H1 (cell line): ENCODE measurements around the gene PRKAR1B. TPM values are rescaled to one million over a fixed set of nuclear protein-coding genes. Genes with fewer than 3 reads are reported as not detected.
A peak's percentile ranks its signal among the peaks of the same experiment; 100 is the strongest.

Experiments
- CTCF ChIA-PET: fragments of 300-600 bp; sonication (Branson Sonifier 250); formaldehyde crosslinking; loops from one replicate; lab custom pipeline; 2021; ENCODE audit not compliant: partially characterized antibody; lab: Charles Lee
- POLR2A ChIA-PET: fragments of 300-600 bp; sonication (Branson Sonifier 250); formaldehyde crosslinking; loops from one replicate; lab custom pipeline; 2021; ENCODE audit warnings: inconsistent platforms; ENCODE audit not compliant: partially characterized antibody; lab: Charles Lee
- DNase-seq, 2 experiments: peaks; one replicate each; pipeline versions ENCODE4 v3.0.0 to v3.0.0-alpha.2; 2010 to 2022; ENCODE audit warnings: low spot score in 2 of 2, low read depth in 1 of 2, mixed read lengths in 1 of 2
- FAIRE-seq: peaks from 2 replicates; lab custom pipeline; 2011; peaks lifted over from hg19 to GRCh38; lab: Jason Lieb, UNC
- H2AFZ ChIP-seq: 2 replicates; pipeline ENCODE4 v1.8.1; 2012; ENCODE audit warnings: low read length, inconsistent platforms
- H2AK5ac ChIP-seq: 2 replicates; pipeline ENCODE4 v1.6.1; 2013; ENCODE audit warnings: low read depth, low read length
- H2BK120ac ChIP-seq: replicated peaks from 2 replicates; pipeline ENCODE3; 2013; ENCODE audit warnings: low read depth, low read length, inconsistent platforms
- H2BK12ac ChIP-seq: 2 replicates; pipeline ENCODE4 v1.6.1; 2013; ENCODE audit warnings: low read depth, low read length
- H2BK15ac ChIP-seq: 2 replicates; pipeline ENCODE4 v1.6.1; 2013; ENCODE audit warnings: low read length
- H2BK20ac ChIP-seq: 2 replicates; pipeline ENCODE4 v1.6.1; 2013; ENCODE audit warnings: low read length
- H2BK5ac ChIP-seq: 2 replicates; pipeline ENCODE4 v1.6.1; 2013; ENCODE audit warnings: low read depth, low read length
- H3K14ac ChIP-seq: 2 replicates; pipeline ENCODE4 v1.6.1; 2013; ENCODE audit warnings: inconsistent platforms; ENCODE audit not compliant: insufficient read length
- H3K18ac ChIP-seq: 2 replicates; pipeline ENCODE4 v1.6.1; 2013; ENCODE audit warnings: low read length; ENCODE audit errors: extremely low read depth
- H3K23ac ChIP-seq: 2 replicates; pipeline ENCODE4 v1.6.1; 2013; ENCODE audit warnings: inconsistent platforms; ENCODE audit not compliant: insufficient read length
- H3K23me2 ChIP-seq: 2 replicates; pipeline ENCODE4 v1.6.1; 2013; ENCODE audit warnings: low read depth, low read length
- H3K27ac ChIP-seq: 2 replicates; pipeline ENCODE4 v1.6.1; 2011; ENCODE audit warnings: low read depth, low read length, inconsistent platforms
- H3K27me3 ChIP-seq, 4 experiments: replicated peaks in 1 of 4; 1 replicate in 1 of 4; 2 replicates in 3 of 4; pipeline versions ENCODE4 v1.6.1 to v1.8.1; 2011 to 2013; ENCODE audit warnings: low read length in 3 of 4, mild to moderate bottlenecking in 3 of 4, inconsistent platforms in 2 of 4, mixed read lengths in 2 of 4, moderate library complexity in 1 of 4; ENCODE audit not compliant: control insufficient read depth in 3 of 4, insufficient read depth in 3 of 4; ENCODE audit errors: extremely low read depth in 1 of 4
- H3K36me3 ChIP-seq, 4 experiments: 2 replicates each; pipeline versions ENCODE4 v1.6.1 to v1.8.1; 2011 to 2013; ENCODE audit warnings: mild to moderate bottlenecking in 4 of 4, low read length in 3 of 4, moderate library complexity in 2 of 4, control low read depth in 1 of 4, inconsistent platforms in 1 of 4; ENCODE audit not compliant: insufficient read depth in 4 of 4, control insufficient read depth in 2 of 4
- H3K4ac ChIP-seq: replicated peaks from 2 replicates; pipeline ENCODE3; 2013; ENCODE audit warnings: low read length, low read depth, mixed read lengths, inconsistent platforms; ENCODE audit not compliant: insufficient read length
- H3K4me1 ChIP-seq, 4 experiments: replicated peaks in 1 of 4; 1 replicate in 1 of 4; 2 replicates in 3 of 4; pipeline versions ENCODE4 v1.6.1 to v1.8.1; 2011 to 2013; ENCODE audit warnings: low read length in 3 of 4, inconsistent platforms in 2 of 4, mixed read lengths in 1 of 4; ENCODE audit not compliant: insufficient read depth in 4 of 4, control insufficient read depth in 3 of 4
- H3K4me2 ChIP-seq, 2 experiments: 2 replicates each; pipeline versions ENCODE4 v1.6.1 to v1.8.1; 2011 to 2013; ENCODE audit warnings: low read depth in 2 of 2, low read length in 2 of 2, control low read depth in 1 of 2, inconsistent platforms in 1 of 2, mild to moderate bottlenecking in 1 of 2; ENCODE audit not compliant: insufficient read depth in 1 of 2
- H3K4me3 ChIP-seq, 4 experiments: fragments of 200-600, 300-600 bp in 1 of 4; sonication (generic), shearing (Covaris generic), sonication (Bioruptor Twin) in 1 of 4; 2 replicates each; pipeline versions ENCODE4 v1.5.1 to v1.8.1; 2011 to 2016; ENCODE audit warnings: low read length in 4 of 4, low read depth in 3 of 4, control low read depth in 2 of 4, inconsistent platforms in 2 of 4, mild to moderate bottlenecking in 2 of 4, mixed read lengths in 1 of 4, moderate library complexity in 1 of 4; ENCODE audit not compliant: insufficient read depth in 2 of 4; ENCODE audit errors: extremely low read depth in 1 of 4
- H3K56ac ChIP-seq: replicated peaks from 2 replicates; pipeline ENCODE3; 2013; ENCODE audit warnings: low read depth, mild to moderate bottlenecking, mixed read lengths, low read length, inconsistent platforms; ENCODE audit not compliant: insufficient read length
- H3K79me1 ChIP-seq: 2 replicates; pipeline ENCODE4 v1.6.1; 2013; ENCODE audit warnings: low read depth, low read length, control low read depth
- H3K79me2 ChIP-seq, 2 experiments: 2 replicates each; pipeline versions ENCODE4 v1.6.1 to v1.8.1; 2012 to 2013; ENCODE audit warnings: low read length in 2 of 2, mild to moderate bottlenecking in 2 of 2, inconsistent platforms in 1 of 2; ENCODE audit not compliant: insufficient read depth in 2 of 2, control insufficient read depth in 1 of 2
- H3K9ac ChIP-seq, 4 experiments: replicated peaks in 1 of 4; 1 replicate in 1 of 4; 2 replicates in 3 of 4; pipeline versions ENCODE4 v1.6.1 to v1.8.1; 2011 to 2013; ENCODE audit warnings: low read depth in 3 of 4, low read length in 3 of 4, control low read depth in 2 of 4, mild to moderate bottlenecking in 2 of 4, moderate library complexity in 2 of 4, inconsistent platforms in 1 of 4; ENCODE audit errors: extremely low read depth in 1 of 4
- H3K9me3 ChIP-seq, 2 experiments: 2 replicates each; pipeline versions ENCODE4 v1.6.1 to v1.8.1; 2012 to 2013; ENCODE audit warnings: mild to moderate bottlenecking in 2 of 2, moderate library complexity in 2 of 2, control low read depth in 1 of 2, inconsistent platforms in 1 of 2, low read depth in 1 of 2, low read length in 1 of 2, mixed read lengths in 1 of 2; ENCODE audit not compliant: insufficient read depth in 2 of 2
- H4K20me1 ChIP-seq, 2 experiments: replicated peaks in 1 of 2; 2 replicates each; pipeline versions ENCODE3 to v1.8.1; 2011 to 2013; ENCODE audit warnings: inconsistent platforms in 2 of 2, low read length in 2 of 2, mild to moderate bottlenecking in 1 of 2; ENCODE audit not compliant: insufficient read depth in 2 of 2, control insufficient read depth in 1 of 2
- H4K5ac ChIP-seq: 2 replicates; pipeline ENCODE4 v1.6.1; 2013; ENCODE audit warnings: low read length, low read depth, mixed read lengths, inconsistent platforms; ENCODE audit not compliant: insufficient read length
- H4K8ac ChIP-seq: 2 replicates; pipeline ENCODE4 v1.8.0; 2013; ENCODE audit warnings: mild to moderate bottlenecking, moderate library complexity, low read length, inconsistent platforms; ENCODE audit not compliant: insufficient read depth; ENCODE audit errors: extremely low read depth
- H4K91ac ChIP-seq: replicated peaks from 2 replicates; pipeline ENCODE3; 2013; ENCODE audit warnings: low read length, mixed read lengths, inconsistent platforms; ENCODE audit not compliant: insufficient read length
- BACH1 ChIP-seq: IDR thresholded peaks from 2 replicates; pipeline ENCODE4 v1.6.1; 2012; ENCODE audit warnings: low read length, improper control_type of control experiment
- CHD2 ChIP-seq: IDR thresholded peaks from 2 replicates; pipeline ENCODE4 v1.6.1; 2012; ENCODE audit warnings: low read length, improper control_type of control experiment
- CREB1 ChIP-seq: IDR thresholded peaks from 2 replicates; pipeline ENCODE4 v1.6.1; 2012; ENCODE audit warnings: inconsistent platforms
- EGR1 ChIP-seq: IDR thresholded peaks from 2 replicates; pipeline ENCODE4 v1.6.1; 2011; ENCODE audit warnings: low read depth, low read length, borderline replicate concordance
- GTF2F1 ChIP-seq: IDR thresholded peaks from 2 replicates; pipeline ENCODE4 v1.6.1; 2012; ENCODE audit warnings: low read depth, low read length, improper control_type of control experiment, borderline replicate concordance
- JUND ChIP-seq: IDR thresholded peaks from 2 replicates; pipeline ENCODE4 v1.6.1; 2011; ENCODE audit warnings: mild to moderate bottlenecking, improper control_type of control experiment, low read length
- RFX5 ChIP-seq: IDR thresholded peaks from 2 replicates; pipeline ENCODE4 v1.6.1; 2011; ENCODE audit warnings: low read depth, low read length, improper control_type of control experiment, borderline replicate concordance
- WGBS, 2 experiments: shearing (Covaris generic) in 1 of 2; methylation state at CpG; one replicate each; pipeline versions ENCODE4 v1.1.6 to v1.1.7; 2013 to 2015; ENCODE audit warnings: low lambda C conversion rate in 2 of 2, mixed read lengths in 2 of 2, inconsistent platforms in 1 of 2, low coverage in 1 of 2, missing lambda C conversion rate in 1 of 2; ENCODE audit not compliant: insufficient replicate concordance in 2 of 2, insufficient coverage in 1 of 2, insufficient read length in 1 of 2; ENCODE audit errors: extremely low coverage in 1 of 2, missing lambda C conversion rate in 1 of 2; 5-methylcytosine and 5-hydroxymethylcytosine counted together
- polyA plus RNA-seq, 7 experiments: library from polyadenylated mRNA; depleted of rRNA in 3 of 7; stranded (reverse) in 5 of 7; unstranded in 2 of 7; fragments of >200 nt in 5 of 7; fragments of 200-250 nt in 2 of 7; gene quantifications; 1 replicate in 5 of 7; 2 replicates in 1 of 7; 4 replicates in 1 of 7; pipeline versions ENCODE4 v1.2.1 to v1.2.3, GENCODE V29; 2011 to 2013; ENCODE audit warnings: missing spikeins in 2 of 7, mixed read lengths in 2 of 7
- total RNA-seq: library from RNA; stranded (reverse); fragmentation: NEBNext Ultra II Directional; extraction: Animal tissue kit (Norgen Biotek cat#: 25700); gene quantifications from 2 replicates; pipeline ENCODE4 v1.2.1, GENCODE V29; 2021

PRKAR1B gene
- total and polyA plus RNA-seq, 2 of the 8 experiments (the other 6 are each of a cell fraction or from before 2014, with no cell fraction given) = 12.3 to 55.7 TPM

DNA sequence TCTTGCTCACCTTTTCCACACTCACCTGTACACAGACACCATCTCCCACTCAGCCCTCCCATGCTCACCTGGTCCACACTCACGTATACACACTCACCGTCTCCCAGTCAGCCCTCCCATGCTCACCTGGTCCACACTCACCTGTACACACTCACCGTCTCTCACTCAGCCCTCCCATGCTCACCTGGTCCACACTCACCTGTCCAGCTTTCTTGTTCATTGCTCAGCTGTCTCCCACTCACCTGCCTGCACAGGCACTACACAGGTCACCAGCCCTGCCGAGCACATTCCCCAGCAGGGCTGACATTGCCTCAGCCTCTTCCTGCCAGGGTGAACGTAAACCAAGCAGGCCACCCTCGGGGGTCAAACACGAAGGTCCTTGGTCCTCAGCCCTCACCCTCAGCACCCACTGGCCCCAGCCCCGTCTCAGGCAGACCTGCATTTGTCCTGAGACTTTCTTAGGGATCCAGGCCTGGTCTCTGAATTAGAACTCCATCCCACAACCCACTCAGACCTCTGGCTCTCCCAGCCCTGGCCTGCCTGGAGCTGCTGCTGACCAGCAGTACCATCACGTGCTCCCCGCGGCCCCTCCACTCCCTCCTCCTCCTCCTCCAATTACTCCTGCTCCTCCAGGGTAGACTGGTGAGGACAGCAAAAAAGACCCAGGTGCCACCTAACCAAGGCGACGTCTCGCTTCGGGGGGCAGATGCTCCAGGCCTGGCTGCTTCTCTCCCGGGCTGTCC lies 13.4 kb downstream of the PRKAR1B start:
- POLR2A ChIA-PET = interaction anchor here (1.2 to 1.6 kb wide), 2 partner anchors 12 to 50 kb away, joined by 3 to 4 read pairs; no protein-coding TSS in a partner anchor
- Histone ChIP-seq H3K18ac (no peak overlapping the region; the same call in 1 of the 2 replicates), H3K27ac (no peak overlapping the region), H4K91ac (no peak overlapping the region), H3K9ac (no peak overlapping the region), H3K4me1 (peaks cover 0 to 7% (median 4%) of the 10 kb centered on the region in 4 experiments; a peak in 5 of 7 replicates), H3K27me3 (no peaks in the 10 kb centered on the region), H2AFZ (no peak overlapping the region), H2BK20ac (no peak overlapping the region), H3K36me3 (peaks cover 0 to 3% (median 1%) of the 10 kb centered on the region in 4 experiments; a peak in 3 of 8 replicates), H4K8ac (peak overlapping the region; percentile 68; the same call in 1 of the 2 replicates), H2BK15ac (no peak overlapping the region), H2AK5ac (peak overlapping the region; percentile 93), H3K9me3 (no peaks in the 10 kb centered on the region), H3K14ac (peak overlapping the region; percentile 96), H3K4me3 (no peak overlapping the region), H3K23me2 (no peaks in the 10 kb centered on the region), H2BK12ac (peak overlapping the region; percentile 75; the same call in 1 of the 2 replicates), H3K4ac (no peak overlapping the region), H3K56ac (no peak overlapping the region), H4K5ac (no peak overlapping the region), H3K4me2 (peak overlapping the region in 1 of 2 experiments; percentile 51; a peak in 1 of 4 replicates), H3K79me1 (peaks cover 7% of the 10 kb centered on the region), H3K79me2 (peaks cover 0 to 21% of the 10 kb centered on the region in 2 experiments; a peak in 2 of 4 replicates), H2BK120ac (no peak overlapping the region), H4K20me1 (peaks cover 0 to 10% of the 10 kb centered on the region in 2 experiments), H3K23ac (no peak overlapping the region), H2BK5ac (no peak overlapping the region)
- no peak for FAIRE-seq
- DNase-seq = no peak
- whole genome bisulfite sequencing, 2 experiments = 90% methylated on average over 15 of the region's 16 CpGs; no CpG with 5 or more reads in 1 of the 2 experiments
- CTCF ChIA-PET = no interaction called here
- TF ChIP-seq EGR1 (no peak), GTF2F1 (no peak), BACH1 (no peak), JUND (no peak), CREB1 (no peak), RFX5 (no peak), CHD2 (no peak)
